ENCODE results near the gene OR52B6. TPM values are rescaled to one million over a fixed set of nuclear protein-coding genes. Genes with fewer than 3 reads are reported as not detected.
A peak's percentile ranks its signal among the peaks of the same experiment; 100 is the strongest.
"Not testable (repeated sequence)": the region's sequence is repeated elsewhere in the genome, so short reads cannot be mapped to it uniquely, and the experiment has no call there.

The OR52B6 gene
- total RNA-seq, 1 donor from 2014 or later = not detected

- no peak for TF ChIP-seq CTCF (conservative IDR thresholded peaks at IDR 0.05; ENCODE audit: low read depth, low read length)
- DNase-seq (ENCODE audit: low read depth) = peak; percentile 60
- H3K4me3 ChIP-seq (ENCODE audit: low read depth, low read length) = no peak overlapping the region
Measured at GRCh38 chr11:5564259-5565019, 16.2 kb upstream of the OR52B6 start.

GRCh38 chr11:5574654-5575053 lies 6.0 kb upstream of the OR52B6 start:
- no peak overlapping the region for H3K4me3 ChIP-seq (ENCODE audit: low read depth, low read length)
- no peak for TF ChIP-seq CTCF (conservative IDR thresholded peaks at IDR 0.05; ENCODE audit: low read depth, low read length)
- DNase-seq (ENCODE audit: low read depth) = no peak

- DNase-seq (ENCODE audit: low read depth) = no peak
- TF ChIP-seq CTCF (conservative IDR thresholded peaks at IDR 0.05; ENCODE audit: low read depth, low read length) = no peak
- no peak overlapping the region for H3K4me3 ChIP-seq (ENCODE audit: low read depth, low read length)
Measured at GRCh38 chr11:5575152-5575551, 5.5 kb upstream of the OR52B6 start.

GRCh38 chr11:5577101-5577500 lies 3.6 kb upstream of the OR52B6 start:
- TF ChIP-seq CTCF (conservative IDR thresholded peaks at IDR 0.05; ENCODE audit: low read depth, low read length) = no peak
- no peak overlapping the region for H3K4me3 ChIP-seq (ENCODE audit: low read depth, low read length)
- no peak for DNase-seq (ENCODE audit: low read depth)

- TF ChIP-seq CTCF (conservative IDR thresholded peaks at IDR 0.05; ENCODE audit: low read depth, low read length) = no peak
Measured at GRCh38 chr11:5581014-5581413, 337 bp downstream of the OR52B6 start.

GRCh38 chr11:5584458-5584857 lies 3.8 kb downstream of the OR52B6 start:
- H3K4me3 ChIP-seq (ENCODE audit: low read depth, low read length); DNase-seq (ENCODE audit: low read depth): not testable (repeated sequence)

More at GRCh38 chr11:5581014-5581413, 337 bp downstream of the OR52B6 start:
- H3K4me3 ChIP-seq (ENCODE audit: low read depth, low read length) = no peak overlapping the region
- no peak for DNase-seq (ENCODE audit: low read depth)

GRCh38 chr11:5589906-5590305 lies 9.2 kb downstream of the OR52B6 start:
- DNase-seq (ENCODE audit: low read depth); H3K4me3 ChIP-seq (ENCODE audit: low read depth, low read length): not testable (repeated sequence)

GRCh38 chr11:5591613-5592012 lies 10.9 kb downstream of the OR52B6 start:
- no peak for TF ChIP-seq CTCF (conservative IDR thresholded peaks at IDR 0.05; ENCODE audit: low read depth, low read length)
- H3K4me3 ChIP-seq (ENCODE audit: low read depth, low read length) = no peak overlapping the region
- DNase-seq (ENCODE audit: low read depth) = peak; percentile 88
